Measurements from ENCODE around the gene USP15.

GRCh38 chr12:62382526-62382925, 122.3 kb downstream of the USP15 start:
- TF ChIP-seq, protein P1, sequence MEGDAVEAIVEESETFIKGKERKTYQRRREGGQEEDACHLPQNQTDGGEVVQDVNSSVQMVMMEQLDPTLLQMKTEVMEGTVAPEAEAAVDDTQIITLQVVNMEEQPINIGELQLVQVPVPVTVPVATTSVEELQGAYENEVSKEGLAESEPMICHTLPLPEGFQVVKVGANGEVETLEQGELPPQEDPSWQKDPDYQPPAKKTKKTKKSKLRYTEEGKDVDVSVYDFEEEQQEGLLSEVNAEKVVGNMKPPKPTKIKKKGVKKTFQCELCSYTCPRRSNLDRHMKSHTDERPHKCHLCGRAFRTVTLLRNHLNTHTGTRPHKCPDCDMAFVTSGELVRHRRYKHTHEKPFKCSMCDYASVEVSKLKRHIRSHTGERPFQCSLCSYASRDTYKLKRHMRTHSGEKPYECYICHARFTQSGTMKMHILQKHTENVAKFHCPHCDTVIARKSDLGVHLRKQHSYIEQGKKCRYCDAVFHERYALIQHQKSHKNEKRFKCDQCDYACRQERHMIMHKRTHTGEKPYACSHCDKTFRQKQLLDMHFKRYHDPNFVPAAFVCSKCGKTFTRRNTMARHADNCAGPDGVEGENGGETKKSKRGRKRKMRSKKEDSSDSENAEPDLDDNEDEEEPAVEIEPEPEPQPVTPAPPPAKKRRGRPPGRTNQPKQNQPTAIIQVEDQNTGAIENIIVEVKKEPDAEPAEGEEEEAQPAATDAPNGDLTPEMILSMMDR (IDR thresholded peaks at IDR 0.05): no peak
- no peak for TF ChIP-seq POLR2A (IDR thresholded peaks at IDR 0.05)

Measured in Peyer's patch (tissue), 4 donors.